Endothelial cell (in vitro differentiated cells): Measurements from ENCODE around the gene DESI1. TPM values are rescaled to one million over a fixed set of nuclear protein-coding genes. Genes with fewer than 3 reads are reported as not detected.
"Not testable (repeated sequence)": the region's sequence is repeated elsewhere in the genome, so short reads cannot be mapped to it uniquely, and the experiment has no call there.

ENCODE experiments used
- DNase-seq: peaks from one replicate; pipeline ENCODE4 v3.0.0; 2021; ENCODE audit warnings: low spot score
- H3K27ac Mint-ChIP-seq: one replicate; pipeline ENCODE4 v1.8.0; 2021; ENCODE audit warnings: mixed read lengths, inconsistent platforms; ENCODE audit not compliant: unreplicated experiment
- H3K27me3 Mint-ChIP-seq: one replicate; pipeline ENCODE4 v1.8.0; 2021; ENCODE audit warnings: mild to moderate bottlenecking, moderate library complexity, mixed read lengths, inconsistent platforms; ENCODE audit not compliant: unreplicated experiment
- H3K36me3 Mint-ChIP-seq: one replicate; pipeline ENCODE4 v1.8.0; 2021; ENCODE audit warnings: mild to moderate bottlenecking, low read depth, mixed read lengths, inconsistent platforms; ENCODE audit not compliant: unreplicated experiment
- H3K4me1 Mint-ChIP-seq: one replicate; pipeline ENCODE4 v1.8.0; 2021; ENCODE audit warnings: mild to moderate bottlenecking, mixed read lengths, inconsistent platforms; ENCODE audit not compliant: unreplicated experiment
- H3K4me3 Mint-ChIP-seq: one replicate; pipeline ENCODE4 v1.8.0; 2021; ENCODE audit warnings: mild to moderate bottlenecking, mixed read lengths, inconsistent platforms; ENCODE audit not compliant: unreplicated experiment
- H3K9me3 Mint-ChIP-seq: one replicate; pipeline ENCODE4 v1.8.0; 2021; ENCODE audit warnings: mixed read lengths, inconsistent platforms; ENCODE audit not compliant: unreplicated experiment
- total RNA-seq: library from RNA; stranded (reverse); fragmentation: NEBNext Ultra II Directional; extraction: Animal tissue kit (Norgen Biotek cat#: 25700); gene quantifications from one replicate; pipeline ENCODE4 v1.2.1, GENCODE V29; 2021; ENCODE audit not compliant: unreplicated experiment
- TF ChIP-seq, protein P1 (sequence below): fragments of 200-600 bp; sonication (generic); IDR thresholded peaks from one replicate; pipeline ENCODE4 v1.5.0; 2021; ENCODE audit warnings: antibody characterized with exemption; ENCODE audit not compliant: unreplicated experiment

Gene DESI1
- total RNA-seq, 1 donor from 2014 or later, result 23.2 TPM

GRCh38 chr22:41563051-41563711 is 57.7 kb downstream of the DESI1 start:
- Mint-ChIP-seq H3K4me1 (peaks cover 3% of the 10 kb centered on the region), H3K27ac (no peak overlapping the region), H3K27me3 (peaks cover 2% of the 10 kb centered on the region), H3K36me3 (no peaks in the 10 kb centered on the region), H3K9me3 (no peaks in the 10 kb centered on the region), H3K4me3 (no peak overlapping the region)
- TF ChIP-seq, protein P1, sequence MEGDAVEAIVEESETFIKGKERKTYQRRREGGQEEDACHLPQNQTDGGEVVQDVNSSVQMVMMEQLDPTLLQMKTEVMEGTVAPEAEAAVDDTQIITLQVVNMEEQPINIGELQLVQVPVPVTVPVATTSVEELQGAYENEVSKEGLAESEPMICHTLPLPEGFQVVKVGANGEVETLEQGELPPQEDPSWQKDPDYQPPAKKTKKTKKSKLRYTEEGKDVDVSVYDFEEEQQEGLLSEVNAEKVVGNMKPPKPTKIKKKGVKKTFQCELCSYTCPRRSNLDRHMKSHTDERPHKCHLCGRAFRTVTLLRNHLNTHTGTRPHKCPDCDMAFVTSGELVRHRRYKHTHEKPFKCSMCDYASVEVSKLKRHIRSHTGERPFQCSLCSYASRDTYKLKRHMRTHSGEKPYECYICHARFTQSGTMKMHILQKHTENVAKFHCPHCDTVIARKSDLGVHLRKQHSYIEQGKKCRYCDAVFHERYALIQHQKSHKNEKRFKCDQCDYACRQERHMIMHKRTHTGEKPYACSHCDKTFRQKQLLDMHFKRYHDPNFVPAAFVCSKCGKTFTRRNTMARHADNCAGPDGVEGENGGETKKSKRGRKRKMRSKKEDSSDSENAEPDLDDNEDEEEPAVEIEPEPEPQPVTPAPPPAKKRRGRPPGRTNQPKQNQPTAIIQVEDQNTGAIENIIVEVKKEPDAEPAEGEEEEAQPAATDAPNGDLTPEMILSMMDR, result no peak
- no peak for DNase-seq

- H3K4me1 Mint-ChIP-seq, result peaks cover 3% of the 10 kb centered on the region
Observed at GRCh38 chr22:41562461-41562860, 58.4 kb downstream of the DESI1 start.

GRCh38 chr22:41561788-41562187 is 59.1 kb downstream of the DESI1 start:
- Mint-ChIP-seq H3K4me1 (peaks cover 3% of the 10 kb centered on the region), H3K27ac (no peak overlapping the region), H3K27me3 (peaks cover 4% of the 10 kb centered on the region), H3K9me3 (no peaks in the 10 kb centered on the region), H3K4me3 (no peak overlapping the region), H3K36me3 (no peaks in the 10 kb centered on the region)
- TF ChIP-seq, protein P1, result no peak
- DNase-seq, result no peak

More at GRCh38 chr22:41562461-41562860, 58.4 kb downstream of the DESI1 start:
- Mint-ChIP-seq H3K27me3 (peaks cover 2% of the 10 kb centered on the region), H3K4me3 (no peak overlapping the region), H3K27ac (no peak overlapping the region), H3K36me3 (no peaks in the 10 kb centered on the region), H3K9me3 (no peaks in the 10 kb centered on the region)
- TF ChIP-seq, protein P1, result no peak
- no peak for DNase-seq

GRCh38 chr22:41561335-41561734 is 59.5 kb downstream of the DESI1 start:
- H3K36me3 Mint-ChIP-seq, result no peaks in the 10 kb centered on the region
- TF ChIP-seq, protein P1, result no peak
- no peak overlapping the region for H3K27ac Mint-ChIP-seq
- peaks cover 5% of the 10 kb centered on the region for H3K27me3 Mint-ChIP-seq
- peaks cover 3% of the 10 kb centered on the region for H3K4me1 Mint-ChIP-seq
- H3K4me3 Mint-ChIP-seq, result no peak overlapping the region
- no peaks in the 10 kb centered on the region for H3K9me3 Mint-ChIP-seq
- no peak for DNase-seq

- Mint-ChIP-seq H3K4me1 (peaks cover 3% of the 10 kb centered on the region), H3K36me3 (no peaks in the 10 kb centered on the region), H3K4me3 (no peak overlapping the region), H3K9me3 (no peaks in the 10 kb centered on the region), H3K27me3 (peaks cover 6% of the 10 kb centered on the region), H3K27ac (no peak overlapping the region)
- TF ChIP-seq, protein P1, result no peak
- no peak for DNase-seq
Observed at GRCh38 chr22:41560095-41560471, 60.8 kb downstream of the DESI1 start.

DNA sequence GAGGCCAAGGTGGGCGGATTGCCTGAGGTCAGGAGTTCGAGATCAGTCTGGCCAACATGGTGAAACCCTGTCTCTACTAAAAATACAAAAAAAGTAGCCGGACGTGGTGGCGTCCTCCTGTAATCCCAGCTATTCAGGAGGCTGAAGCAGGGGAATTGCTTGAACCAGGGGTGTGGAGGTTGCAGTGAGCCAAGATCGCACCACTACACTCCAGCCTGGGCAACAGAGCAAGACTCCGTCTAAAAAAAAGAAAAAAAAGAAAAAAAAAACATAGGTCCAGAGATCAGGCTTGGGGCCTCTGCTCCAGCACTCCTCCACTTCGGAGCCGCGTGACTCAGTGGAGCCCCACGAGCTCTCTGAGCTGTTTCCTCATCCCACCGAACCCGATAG is 62.6 kb downstream of the DESI1 start:
- not testable (repeated sequence) for H3K4me1 Mint-ChIP-seq, H3K9me3 Mint-ChIP-seq, H3K4me3 Mint-ChIP-seq, H3K27me3 Mint-ChIP-seq, H3K36me3 Mint-ChIP-seq, DNase-seq, H3K27ac Mint-ChIP-seq
